Measurements from ENCODE around the gene DOLPP1.

GRCh38 chr9:129118799-129119198 is 37.9 kb downstream of the DOLPP1 start:
- TF ChIP-seq POLR2AphosphoS5 (IDR thresholded peaks at IDR 0.05; ENCODE audit: low read depth, low read length) (no peak), CBX5 (IDR thresholded peaks at IDR 0.05; ENCODE audit: low read depth, low read length) (no peak), POLR2A (IDR thresholded peaks at IDR 0.05; ENCODE audit: control extremely low read depth in 1 of 2, low read depth in 2 of 2, low read length in 2 of 2) (no peak), TAF1 (IDR thresholded peaks at IDR 0.05; ENCODE audit: low read depth, low read length) (no peak), RNF2 (IDR thresholded peaks at IDR 0.05; ENCODE audit: borderline replicate concordance, low read depth, low read length, missing control alignments, poor library complexity, severe bottlenecking) (no peak), BACH1 (IDR thresholded peaks at IDR 0.05; ENCODE audit: low read length) (no peak), CHD1 (IDR thresholded peaks at IDR 0.05; ENCODE audit: low read depth, low read length) (no peak)
- TF ChIP-seq, protein P1, sequence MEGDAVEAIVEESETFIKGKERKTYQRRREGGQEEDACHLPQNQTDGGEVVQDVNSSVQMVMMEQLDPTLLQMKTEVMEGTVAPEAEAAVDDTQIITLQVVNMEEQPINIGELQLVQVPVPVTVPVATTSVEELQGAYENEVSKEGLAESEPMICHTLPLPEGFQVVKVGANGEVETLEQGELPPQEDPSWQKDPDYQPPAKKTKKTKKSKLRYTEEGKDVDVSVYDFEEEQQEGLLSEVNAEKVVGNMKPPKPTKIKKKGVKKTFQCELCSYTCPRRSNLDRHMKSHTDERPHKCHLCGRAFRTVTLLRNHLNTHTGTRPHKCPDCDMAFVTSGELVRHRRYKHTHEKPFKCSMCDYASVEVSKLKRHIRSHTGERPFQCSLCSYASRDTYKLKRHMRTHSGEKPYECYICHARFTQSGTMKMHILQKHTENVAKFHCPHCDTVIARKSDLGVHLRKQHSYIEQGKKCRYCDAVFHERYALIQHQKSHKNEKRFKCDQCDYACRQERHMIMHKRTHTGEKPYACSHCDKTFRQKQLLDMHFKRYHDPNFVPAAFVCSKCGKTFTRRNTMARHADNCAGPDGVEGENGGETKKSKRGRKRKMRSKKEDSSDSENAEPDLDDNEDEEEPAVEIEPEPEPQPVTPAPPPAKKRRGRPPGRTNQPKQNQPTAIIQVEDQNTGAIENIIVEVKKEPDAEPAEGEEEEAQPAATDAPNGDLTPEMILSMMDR (IDR thresholded peaks at IDR 0.05; ENCODE audit: control extremely low read depth in 1 of 3, insufficient read depth in 1 of 3, low read depth in 1 of 3, low read length in 3 of 3): no peak

Data from H1 (cell line).